Measurements from ENCODE around the gene PLCH1.

Gene PLCH1

DNA sequence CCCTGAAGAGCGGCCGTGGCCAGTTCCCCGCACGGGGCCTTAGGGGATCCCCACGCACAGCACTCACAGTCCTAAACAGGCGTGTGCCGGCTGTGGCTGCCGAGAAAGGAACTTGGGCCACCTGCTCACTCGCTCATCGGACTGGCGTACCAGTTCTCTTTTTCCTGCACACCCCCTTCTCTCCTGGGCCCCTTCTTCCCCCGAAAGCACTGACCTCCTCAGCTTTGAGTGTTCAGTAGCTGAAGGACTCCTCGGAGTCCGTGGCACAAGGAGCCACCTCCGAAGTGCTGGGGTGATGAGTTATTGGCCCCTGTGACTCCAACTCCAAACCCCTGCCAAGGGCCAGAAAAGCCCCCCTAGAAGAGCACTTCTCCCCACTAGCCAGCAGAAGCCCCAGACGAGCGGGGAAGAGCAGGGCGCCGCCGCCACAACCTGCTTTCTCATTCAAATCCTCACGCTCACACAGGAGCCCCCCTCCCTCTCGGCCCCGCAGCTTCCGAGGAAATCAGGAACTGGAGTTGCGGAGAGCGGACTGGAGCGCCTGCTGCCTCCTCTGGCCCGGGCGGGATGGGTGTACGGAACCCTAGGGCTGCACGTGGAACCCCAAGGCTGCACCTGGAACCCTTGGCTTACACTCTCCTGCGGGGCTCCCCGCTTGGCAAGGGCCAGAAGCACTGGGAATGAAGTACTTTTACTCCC, at the start of gene PLCH1:
PLCH1 (minus strand) TSS at position 446 of the 699 bp plus-strand sequence. CDS start 40,847 bp downstream, outside the sequence.
- DNase-seq (ENCODE audit: low spot score) = peak; percentile 56

DNA sequence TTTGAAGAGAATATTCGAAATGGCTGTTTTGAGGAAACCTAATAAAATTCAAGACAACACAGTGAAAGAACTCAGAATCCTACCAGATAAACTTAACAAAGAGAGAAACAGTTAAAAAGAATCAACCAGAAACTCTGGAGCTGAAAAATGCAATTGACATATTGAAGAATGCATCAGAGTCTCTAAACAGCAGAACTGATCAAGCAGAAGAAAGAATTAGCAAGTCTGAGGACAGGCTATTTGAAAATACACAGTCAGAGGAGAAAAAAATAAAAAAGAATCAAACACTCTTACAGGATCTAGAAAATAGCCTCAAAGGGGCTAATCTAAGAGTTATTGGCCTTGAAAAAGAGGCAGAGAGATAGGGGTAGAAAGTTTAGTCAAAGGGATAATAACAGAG, 47.7 kb upstream of the PLCH1 start:
- no peak for DNase-seq (ENCODE audit: low spot score)

DNA sequence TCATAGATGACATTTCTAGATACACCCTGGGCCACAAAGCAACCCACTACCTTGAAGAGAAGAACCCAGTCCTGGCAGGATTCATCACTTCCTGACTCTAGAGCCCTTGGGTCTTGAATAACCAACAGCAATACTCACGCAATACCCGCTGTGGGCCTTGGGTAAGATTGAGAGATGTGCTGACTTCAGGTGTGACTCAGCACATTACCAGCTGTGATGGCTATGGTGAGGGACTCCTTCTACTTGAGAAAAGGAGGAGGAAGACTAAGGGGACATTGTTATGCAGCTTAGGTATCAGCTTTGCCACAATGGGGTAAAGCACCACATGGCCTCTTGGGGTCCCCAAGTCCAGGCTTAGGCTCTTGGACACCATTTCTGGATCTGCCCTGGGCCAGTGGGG, 46.3 kb upstream of the PLCH1 start:
- no peak for DNase-seq (ENCODE audit: low spot score)

DNA sequence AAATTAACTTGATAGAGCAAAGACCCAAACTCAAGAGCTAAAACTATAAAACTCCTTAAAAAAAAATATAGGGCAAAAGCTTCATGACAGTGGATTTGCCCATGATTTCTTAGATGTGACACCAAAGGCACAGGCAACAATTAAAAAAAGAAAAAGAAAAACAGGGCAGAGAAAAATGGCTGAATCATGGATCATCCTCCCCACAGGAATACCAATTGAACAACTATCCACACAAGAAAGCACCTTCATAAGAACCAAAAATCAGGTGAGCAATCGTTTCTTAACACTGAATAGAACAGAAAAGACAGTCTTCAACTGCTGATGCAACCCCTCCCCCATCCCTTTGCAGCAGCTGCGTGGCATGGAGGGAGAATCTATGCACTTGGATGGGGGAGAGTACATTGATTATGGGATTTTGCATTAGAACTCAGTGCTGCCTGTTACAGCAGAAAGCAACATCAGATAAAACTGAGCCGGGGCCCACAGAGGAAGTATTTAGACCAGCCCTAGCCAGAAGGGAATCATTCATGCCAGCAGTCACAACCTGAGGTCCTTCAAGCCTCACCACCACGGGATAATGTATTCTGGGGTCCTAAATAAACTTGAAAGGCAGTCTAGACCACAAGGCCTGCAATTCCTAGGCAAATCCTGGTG, 45.5 kb upstream of the PLCH1 start:
- no peak for DNase-seq (ENCODE audit: low spot score)

DNA sequence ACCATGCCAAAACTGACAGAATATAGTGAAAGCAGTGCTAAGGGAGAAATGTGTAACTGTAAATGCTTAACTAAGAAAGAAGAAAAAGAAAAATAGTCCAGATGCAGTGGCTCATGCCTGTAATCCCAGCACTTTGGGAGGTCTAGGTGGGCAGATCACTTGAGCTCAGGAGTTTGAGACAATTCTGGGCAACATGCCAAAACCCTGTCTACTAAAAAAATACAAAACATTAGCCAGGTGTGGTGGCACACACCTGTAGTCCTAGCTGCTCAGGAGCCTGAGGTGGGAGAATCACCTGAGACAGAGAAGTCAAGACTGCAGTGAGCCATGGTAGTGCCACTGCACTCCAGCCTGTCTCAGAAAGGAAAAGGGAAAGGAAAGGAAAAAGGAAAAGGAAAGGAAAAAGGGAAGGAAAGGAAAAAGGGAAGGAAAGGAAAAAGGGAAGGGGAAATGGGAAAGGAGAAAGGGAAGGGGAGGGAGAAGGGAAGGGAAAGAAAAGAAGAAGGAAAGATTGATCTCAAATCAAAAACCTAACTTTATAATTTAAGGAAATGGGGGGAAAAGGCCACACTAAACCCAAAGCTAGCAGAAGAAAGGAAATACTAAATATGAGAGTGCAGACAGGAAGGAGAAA, 40.9 kb upstream of the PLCH1 start:
- no peak for DNase-seq (ENCODE audit: low spot score)

- no peak for DNase-seq (ENCODE audit: low spot score)
Measured at GRCh38 chr3:155782390-155782953, 37.6 kb upstream of the PLCH1 start.

GRCh38 chr3:155780291-155780690, 35.4 kb upstream of the PLCH1 start:
- DNase-seq (ENCODE audit: low spot score) = no peak

DNA sequence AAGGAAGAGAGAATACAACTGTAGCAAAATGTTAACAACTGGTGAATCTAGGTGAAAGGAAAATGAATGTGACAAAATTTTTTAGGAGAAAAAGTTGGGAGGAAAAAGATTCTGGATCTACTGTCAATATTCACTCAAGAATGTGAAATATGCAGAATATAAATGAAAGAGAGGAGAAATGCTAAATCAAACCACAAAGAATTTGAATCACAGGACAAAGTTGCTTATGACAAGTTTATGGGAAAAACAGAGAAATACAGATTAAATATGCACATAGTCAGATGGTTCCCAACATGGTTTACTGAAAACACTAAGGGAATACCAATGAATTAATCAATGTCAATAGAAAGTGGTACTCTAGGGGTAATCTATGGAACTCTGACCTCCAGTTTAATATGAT, 33.6 kb upstream of the PLCH1 start:
- DNase-seq (ENCODE audit: low spot score) = no peak

DNA sequence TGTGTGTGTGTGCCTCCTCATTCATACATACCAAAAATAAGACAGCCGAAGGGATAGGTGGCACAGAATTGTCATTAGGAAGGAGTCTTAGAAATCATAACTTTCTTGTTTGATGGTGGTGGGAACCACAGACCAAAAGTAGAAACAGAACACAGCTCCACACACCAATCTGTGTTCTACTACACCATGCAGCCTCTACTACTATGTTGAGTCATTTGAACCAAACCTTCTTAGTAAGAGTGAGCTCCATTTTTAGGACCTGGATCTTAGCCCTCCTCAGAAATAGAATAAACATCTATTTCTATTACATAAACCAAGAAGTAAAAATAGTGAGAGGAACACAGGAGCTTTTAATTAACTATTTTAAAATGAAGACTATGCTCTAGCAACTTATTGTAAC, 27.9 kb upstream of the PLCH1 start:
- no peak for DNase-seq (ENCODE audit: low spot score)

- DNase-seq (ENCODE audit: low spot score) = no peak
Measured at GRCh38 chr3:155771126-155771525, 26.3 kb upstream of the PLCH1 start.

DNA sequence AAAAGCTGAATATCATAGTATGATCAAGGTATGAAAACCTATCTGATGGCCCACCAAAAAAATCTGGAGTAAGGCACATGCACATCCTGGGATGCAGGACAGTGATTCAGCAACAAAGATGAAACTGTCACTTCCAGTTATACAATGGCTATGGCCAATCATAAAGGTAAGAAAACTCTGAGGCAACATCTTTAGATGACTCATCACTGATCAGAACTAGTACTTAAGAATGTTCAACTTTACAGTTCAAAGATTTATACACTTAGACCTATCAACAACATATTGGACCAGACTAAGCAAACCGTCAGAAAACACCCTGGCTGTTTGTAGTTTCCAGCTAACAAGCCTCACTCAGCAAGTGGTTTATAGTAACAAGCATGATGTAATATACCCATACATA, 21.3 kb upstream of the PLCH1 start:
- DNase-seq (ENCODE audit: low spot score) = no peak

- no peak for DNase-seq (ENCODE audit: low spot score)
Measured at GRCh38 chr3:155763870-155764463, 19.1 kb upstream of the PLCH1 start.

DNA sequence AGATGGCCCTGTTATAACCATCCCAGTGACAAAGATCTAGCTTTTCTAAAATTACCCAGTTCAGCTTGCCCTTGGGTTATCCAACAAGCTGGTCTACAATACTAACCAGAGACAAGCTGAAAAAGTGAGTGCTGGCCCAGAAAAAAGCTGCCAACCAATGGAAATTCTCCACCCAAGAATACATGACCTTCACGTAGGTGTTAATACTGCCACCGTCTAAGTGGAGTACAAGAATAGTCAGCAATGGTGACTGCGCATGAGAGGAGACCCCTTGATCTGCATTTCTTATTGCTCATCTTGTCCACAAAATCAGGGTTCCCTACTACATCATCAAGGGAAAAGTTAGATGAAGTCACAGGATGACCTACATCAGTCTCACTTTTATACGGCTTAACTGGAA, 15.8 kb upstream of the PLCH1 start:
- no peak for DNase-seq (ENCODE audit: low spot score)

DNA sequence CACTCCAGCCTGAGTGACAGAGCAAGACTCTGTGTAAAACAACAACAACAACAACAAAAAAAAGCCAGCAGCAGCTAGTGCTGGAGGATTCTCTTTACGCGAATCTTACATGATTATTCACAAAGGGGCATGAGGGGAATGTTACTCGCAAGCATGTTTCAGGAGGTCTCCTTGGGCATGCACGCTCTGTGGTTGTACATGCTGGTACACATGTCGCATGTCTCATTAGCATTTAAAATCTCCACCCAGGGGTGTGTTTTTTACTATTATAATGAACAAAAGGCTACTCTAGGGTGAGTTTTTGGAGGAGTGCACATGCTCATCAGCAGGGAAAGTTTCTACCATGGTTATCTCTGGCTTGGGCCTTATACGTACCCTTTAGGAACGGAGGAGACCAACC, 12.7 kb upstream of the PLCH1 start:
- DNase-seq (ENCODE audit: low spot score) = no peak

- DNase-seq (ENCODE audit: low spot score) = no peak
Measured at GRCh38 chr3:155753038-155753639, 8.3 kb upstream of the PLCH1 start.

GRCh38 chr3:155748611-155749365, 3.9 kb upstream of the PLCH1 start:
- DNase-seq (ENCODE audit: low spot score) = no peak

GRCh38 chr3:155747946-155748290, 3.0 kb upstream of the PLCH1 start:
- no peak for DNase-seq (ENCODE audit: low spot score)

DNA sequence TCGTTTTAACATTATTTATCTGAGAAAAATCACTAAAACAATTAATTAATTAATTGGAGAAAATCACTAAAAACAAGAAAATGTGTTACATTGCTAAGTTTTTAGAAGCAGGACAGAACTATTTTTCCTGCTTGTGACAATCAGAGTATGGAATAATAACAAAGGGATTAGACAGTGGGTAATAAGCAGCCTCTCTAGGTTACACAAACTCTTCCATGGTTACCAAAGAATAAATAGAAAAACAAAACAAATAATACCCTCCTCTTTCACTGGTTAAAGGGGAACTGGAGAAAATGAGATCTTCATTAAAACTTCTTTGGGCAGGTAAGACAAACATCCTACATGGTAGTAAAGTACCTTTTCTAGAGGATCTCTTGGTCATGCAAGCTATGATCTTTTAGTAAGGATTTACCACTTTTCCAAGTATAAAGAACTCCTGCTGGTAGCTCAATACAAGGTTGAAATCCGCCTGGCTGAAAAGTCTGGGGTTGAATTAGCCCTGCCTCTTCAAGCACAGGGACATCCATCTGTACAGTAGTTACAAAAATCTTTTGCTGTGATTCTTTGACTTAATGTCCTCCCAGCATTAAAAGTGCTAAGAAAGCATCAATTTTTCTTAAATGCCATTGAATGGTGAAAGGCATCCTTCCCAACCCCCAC, 2.5 kb upstream of the PLCH1 start:
- DNase-seq (ENCODE audit: low spot score) = no peak

DNA sequence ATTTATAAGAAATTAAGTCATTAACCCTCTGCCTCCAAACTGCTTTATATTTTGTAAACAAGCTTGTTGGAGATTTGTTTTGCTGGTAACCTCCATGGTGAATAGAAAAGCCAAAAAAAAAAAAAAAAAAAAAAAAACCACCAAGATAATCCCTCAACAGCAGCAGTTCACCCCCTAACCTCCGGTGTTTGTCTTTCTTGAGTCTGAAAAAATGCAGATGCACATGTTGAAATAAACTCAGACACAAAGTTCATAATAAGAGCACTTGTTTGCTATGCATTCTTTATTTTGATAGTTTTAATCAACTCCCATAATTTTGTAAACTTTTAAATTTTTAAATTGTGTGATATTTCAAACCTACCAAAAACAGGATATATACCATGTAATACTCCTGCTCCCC, 1.8 kb upstream of the PLCH1 start:
- DNase-seq (ENCODE audit: low spot score) = no peak

GRCh38 chr3:155745795-155746550, 1.1 kb upstream of the PLCH1 start:
- peak; percentile 24 for DNase-seq (ENCODE audit: low spot score)
